Naive B cell (primary cell): ENCODE results near the gene VAPB. TPM values are rescaled to one million over a fixed set of nuclear protein-coding genes. Genes with fewer than 3 reads are reported as not detected.

Experiments used
- ATAC-seq, 2 donors: fragments of 150-1000 bp; cut with Tn5 transposase; 2 replicates each; pipeline ENCODE4 v1.10.0; 2021; ENCODE audit warnings: low read depth in 2 of 2, mild to moderate bottlenecking in 2 of 2, moderate library complexity in 2 of 2
- DNase-seq: peaks from one replicate; pipeline ENCODE4 v3.0.0; 2022
- H3K27ac Mint-ChIP-seq, 6 donors: one replicate each; pipeline ENCODE4 v1.8.0; 2020 to 2022; ENCODE audit warnings: mild to moderate bottlenecking in 6 of 6, mixed read lengths in 6 of 6, moderate library complexity in 5 of 6, inconsistent platforms in 2 of 6
- H3K27me3 Mint-ChIP-seq, 3 donors: one replicate each; pipeline ENCODE4 v1.8.0; 2021 to 2022; ENCODE audit warnings: mixed read lengths in 3 of 3, mild to moderate bottlenecking in 1 of 3
- H3K36me3 Mint-ChIP-seq, 2 donors: one replicate each; pipeline ENCODE4 v1.8.0; 2020 to 2022; ENCODE audit warnings: mixed read lengths in 2 of 2, inconsistent platforms in 1 of 2, mild to moderate bottlenecking in 1 of 2
- H3K4me1 Mint-ChIP-seq, 3 donors: one replicate each; pipeline ENCODE4 v1.8.0; 2020 to 2022; ENCODE audit warnings: mixed read lengths in 3 of 3, inconsistent platforms in 1 of 3, mild to moderate bottlenecking in 1 of 3, moderate library complexity in 1 of 3
- H3K4me3 Mint-ChIP-seq, 8 donors: one replicate each; pipeline ENCODE4 v1.8.0; 2020 to 2022; ENCODE audit warnings: mild to moderate bottlenecking in 8 of 8, mixed read lengths in 8 of 8, moderate library complexity in 8 of 8, inconsistent platforms in 2 of 8
- H3K9me3 Mint-ChIP-seq, 7 donors: one replicate each; pipeline ENCODE4 v1.8.0; 2020 to 2022; ENCODE audit warnings: mixed read lengths in 7 of 7, mild to moderate bottlenecking in 5 of 7, inconsistent platforms in 2 of 7, moderate library complexity in 1 of 7
- polyA plus RNA-seq, 6 donors: library from polyadenylated mRNA; unstranded; fragments of 300-500 nt; fragmentation: Illumina TruSeq; gene quantifications; one replicate each; pipeline ENCODE4 v1.2.3, GENCODE V29; 2021; ENCODE audit warnings: low read depth in 6 of 6

VAPB gene
- 10 to 100 TPM; 18.1 to 30.7 (median 21.3) TPM for polyA plus RNA-seq

- peak; percentile 95 to 96 for ATAC-seq
- H3K4me3 Mint-ChIP-seq, result peak within 1 kb of the TSS; percentile 80 to 98 (median 93)
- peaks cover 6 to 18% (median 8%) of the 10 kb centered on the region in 3 donors for H3K27me3 Mint-ChIP-seq
- peak within 1 kb of the TSS; percentile 96 to 100 (median 99) for H3K27ac Mint-ChIP-seq
- H3K4me1 Mint-ChIP-seq, result peaks cover 34 to 44% (median 41%) of the 10 kb centered on the region in 3 donors
- peak; percentile 97 for DNase-seq
- no peaks in the 10 kb centered on the region for H3K9me3 Mint-ChIP-seq
- H3K36me3 Mint-ChIP-seq, result peaks cover 0 to 11% of the 10 kb centered on the region in 2 donors
Observed at GRCh38 chr20:58388882-58389323, at the start of gene VAPB. Gene VAPB, plus strand, starts transcription at chr20:58389229. Its CDS starts 231 bp downstream, at chr20:58389460.

GRCh38 chr20:58339741-58340140, 49.3 kb upstream of the VAPB start:
- no peaks in the 10 kb centered on the region for H3K27me3 Mint-ChIP-seq
- DNase-seq, result no peak
- ATAC-seq, result no peak
- peak overlapping the region in 1 of 6 donors; percentile 41 for H3K27ac Mint-ChIP-seq
- H3K4me3 Mint-ChIP-seq, result no peak overlapping the region
- no peaks in the 10 kb centered on the region for H3K9me3 Mint-ChIP-seq
- H3K4me1 Mint-ChIP-seq, result peaks cover 22 to 33% (median 31%) of the 10 kb centered on the region in 3 donors
- peaks cover 20 to 31% of the 10 kb centered on the region in 2 donors for H3K36me3 Mint-ChIP-seq

- no peak for ATAC-seq
- H3K27ac Mint-ChIP-seq, result no peak overlapping the region
Observed at GRCh38 chr20:58340151-58340550, 48.9 kb upstream of the VAPB start.

GRCh38 chr20:58340853-58341252, 48.2 kb upstream of the VAPB start:
- Mint-ChIP-seq H3K27ac (peak overlapping the region in 4 of 6 donors; percentile 38 to 76 (median 62)), H3K4me1 (peaks cover 22 to 35% (median 34%) of the 10 kb centered on the region in 3 donors), H3K9me3 (no peaks in the 10 kb centered on the region), H3K4me3 (peak overlapping the region in 1 of 8 donors; percentile 18), H3K27me3 (no peaks in the 10 kb centered on the region), H3K36me3 (peaks cover 23 to 42% of the 10 kb centered on the region in 2 donors)
- ATAC-seq (no peak), DNase-seq (no peak)

More at GRCh38 chr20:58340151-58340550, 48.9 kb upstream of the VAPB start:
- no peak overlapping the region for H3K4me3 Mint-ChIP-seq
- DNase-seq, result no peak
- peaks cover 20 to 35% of the 10 kb centered on the region in 2 donors for H3K36me3 Mint-ChIP-seq
- H3K4me1 Mint-ChIP-seq, result peaks cover 22 to 34% (median 33%) of the 10 kb centered on the region in 3 donors
- no peaks in the 10 kb centered on the region for H3K9me3 Mint-ChIP-seq
- H3K27me3 Mint-ChIP-seq, result no peaks in the 10 kb centered on the region

GRCh38 chr20:58342104-58342945, 46.7 kb upstream of the VAPB start:
- H3K27me3 Mint-ChIP-seq, result no peaks in the 10 kb centered on the region
- H3K27ac Mint-ChIP-seq, result no peak overlapping the region
- H3K4me3 Mint-ChIP-seq, result no peak overlapping the region
- peaks cover 25 to 48% of the 10 kb centered on the region in 2 donors for H3K36me3 Mint-ChIP-seq
- DNase-seq (no peak), ATAC-seq (no peak)
- H3K4me1 Mint-ChIP-seq, result peaks cover 17 to 30% (median 29%) of the 10 kb centered on the region in 3 donors
- no peaks in the 10 kb centered on the region for H3K9me3 Mint-ChIP-seq

GRCh38 chr20:58344741-58345140, 44.3 kb upstream of the VAPB start:
- DNase-seq (no peak), ATAC-seq (no peak)
- peaks cover 28 to 44% of the 10 kb centered on the region in 2 donors for H3K36me3 Mint-ChIP-seq
- no peaks in the 10 kb centered on the region for H3K9me3 Mint-ChIP-seq
- H3K4me1 Mint-ChIP-seq, result peaks cover 10 to 20% (median 18%) of the 10 kb centered on the region in 3 donors
- no peak overlapping the region for H3K27ac Mint-ChIP-seq
- no peaks in the 10 kb centered on the region for H3K27me3 Mint-ChIP-seq
- no peak overlapping the region for H3K4me3 Mint-ChIP-seq

GRCh38 chr20:58349570-58349969, 39.5 kb upstream of the VAPB start:
- H3K9me3 Mint-ChIP-seq, result no peaks in the 10 kb centered on the region
- no peak overlapping the region for H3K4me3 Mint-ChIP-seq
- no peak overlapping the region for H3K27ac Mint-ChIP-seq
- no peaks in the 10 kb centered on the region for H3K27me3 Mint-ChIP-seq
- DNase-seq, result no peak
- H3K4me1 Mint-ChIP-seq, result peaks cover 0 to 14% (median 4%) of the 10 kb centered on the region in 3 donors
- peaks cover 27 to 35% of the 10 kb centered on the region in 2 donors for H3K36me3 Mint-ChIP-seq
- ATAC-seq, result no peak

- no peak for ATAC-seq
- no peak overlapping the region for H3K4me3 Mint-ChIP-seq
Observed at GRCh38 chr20:58352468-58352867, 36.6 kb upstream of the VAPB start.

GRCh38 chr20:58359441-58359840, 29.6 kb upstream of the VAPB start:
- Mint-ChIP-seq H3K36me3 (peaks cover 17 to 41% of the 10 kb centered on the region in 2 donors), H3K27me3 (no peaks in the 10 kb centered on the region), H3K27ac (no peak overlapping the region)

More at GRCh38 chr20:58352468-58352867, 36.6 kb upstream of the VAPB start:
- Mint-ChIP-seq H3K27me3 (no peaks in the 10 kb centered on the region), H3K4me1 (peaks cover 0 to 9% (median 0%) of the 10 kb centered on the region in 3 donors), H3K9me3 (no peaks in the 10 kb centered on the region), H3K36me3 (peaks cover 12 to 24% of the 10 kb centered on the region in 2 donors), H3K27ac (no peak overlapping the region)
- DNase-seq, result no peak

GRCh38 chr20:58360936-58361335, 28.1 kb upstream of the VAPB start:
- H3K27me3 Mint-ChIP-seq, result no peaks in the 10 kb centered on the region
- no peaks in the 10 kb centered on the region for H3K9me3 Mint-ChIP-seq
- no peak overlapping the region for H3K4me3 Mint-ChIP-seq
- peak overlapping the region in 1 of 6 donors; percentile 33 for H3K27ac Mint-ChIP-seq
- H3K4me1 Mint-ChIP-seq, result no peaks in the 10 kb centered on the region
- ATAC-seq, result no peak
- H3K36me3 Mint-ChIP-seq, result peaks cover 15 to 40% of the 10 kb centered on the region in 2 donors
- DNase-seq, result no peak

More at GRCh38 chr20:58359441-58359840, 29.6 kb upstream of the VAPB start:
- DNase-seq (no peak), ATAC-seq (no peak)
- Mint-ChIP-seq H3K4me3 (no peak overlapping the region), H3K9me3 (no peaks in the 10 kb centered on the region), H3K4me1 (no peaks in the 10 kb centered on the region)

- Mint-ChIP-seq H3K4me3 (no peak overlapping the region), H3K9me3 (no peaks in the 10 kb centered on the region), H3K36me3 (peaks cover 20 to 43% of the 10 kb centered on the region in 2 donors), H3K27me3 (no peaks in the 10 kb centered on the region), H3K27ac (no peak overlapping the region), H3K4me1 (no peaks in the 10 kb centered on the region)
- ATAC-seq (no peak), DNase-seq (no peak)
Observed at GRCh38 chr20:58361481-58362205, 27.4 kb upstream of the VAPB start.

- Mint-ChIP-seq H3K27ac (peak overlapping the region in 1 of 6 donors; percentile 17), H3K4me3 (no peak overlapping the region)
Observed at GRCh38 chr20:58362206-58362516, 26.9 kb upstream of the VAPB start.

GRCh38 chr20:58362970-58363369, 26.1 kb upstream of the VAPB start:
- H3K36me3 Mint-ChIP-seq, result peaks cover 20 to 37% of the 10 kb centered on the region in 2 donors
- H3K27ac Mint-ChIP-seq, result peak overlapping the region in 1 of 6 donors; percentile 44
- no peaks in the 10 kb centered on the region for H3K9me3 Mint-ChIP-seq
- H3K27me3 Mint-ChIP-seq, result no peaks in the 10 kb centered on the region
- ATAC-seq (no peak), DNase-seq (no peak)
- H3K4me1 Mint-ChIP-seq, result no peaks in the 10 kb centered on the region
- H3K4me3 Mint-ChIP-seq, result no peak overlapping the region

More at GRCh38 chr20:58362206-58362516, 26.9 kb upstream of the VAPB start:
- no peaks in the 10 kb centered on the region for H3K27me3 Mint-ChIP-seq
- DNase-seq, result no peak
- H3K4me1 Mint-ChIP-seq, result no peaks in the 10 kb centered on the region
- H3K36me3 Mint-ChIP-seq, result peaks cover 20 to 38% of the 10 kb centered on the region in 2 donors
- no peaks in the 10 kb centered on the region for H3K9me3 Mint-ChIP-seq
- no peak for ATAC-seq
